ENCODE measurements around the gene PUS1. TPM values are rescaled to one million over a fixed set of nuclear protein-coding genes. Genes with fewer than 3 reads are reported as not detected.

Gene PUS1
- total and polyA plus RNA-seq, 2 experiments from 2014 or later = 10.2 to 10.7 TPM

DNA sequence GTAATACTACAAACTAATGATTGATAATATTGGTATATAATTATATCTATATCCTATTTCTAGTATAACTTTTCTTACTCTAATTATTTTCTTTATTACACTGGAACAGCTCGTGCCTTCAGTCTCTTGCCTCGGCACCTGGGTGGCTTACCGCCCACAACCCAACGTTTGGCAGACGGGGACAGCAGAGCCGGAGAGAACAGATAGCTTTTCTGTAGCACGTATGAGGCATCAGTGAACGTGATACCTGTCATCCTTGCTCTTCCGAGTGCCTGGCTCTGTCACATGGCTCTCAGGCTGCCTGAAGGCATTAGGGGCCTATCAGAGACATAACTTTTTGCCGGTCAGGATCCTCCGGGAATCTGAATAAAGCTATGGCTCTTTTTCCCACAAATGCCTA is 5.5 kb downstream of the PUS1 start:
- H2AFZ ChIP-seq = no peak overlapping the region
- no peak for DNase-seq (ENCODE audit: low spot score)
- no peak overlapping the region for H3K27ac ChIP-seq
- no peaks in the 10 kb centered on the region for H3K36me3 ChIP-seq (replicated peaks; ENCODE audit: insufficient read depth, low read depth)
- peaks cover 14% of the 10 kb centered on the region for H3K79me2 ChIP-seq
- TF ChIP-seq, protein P1, sequence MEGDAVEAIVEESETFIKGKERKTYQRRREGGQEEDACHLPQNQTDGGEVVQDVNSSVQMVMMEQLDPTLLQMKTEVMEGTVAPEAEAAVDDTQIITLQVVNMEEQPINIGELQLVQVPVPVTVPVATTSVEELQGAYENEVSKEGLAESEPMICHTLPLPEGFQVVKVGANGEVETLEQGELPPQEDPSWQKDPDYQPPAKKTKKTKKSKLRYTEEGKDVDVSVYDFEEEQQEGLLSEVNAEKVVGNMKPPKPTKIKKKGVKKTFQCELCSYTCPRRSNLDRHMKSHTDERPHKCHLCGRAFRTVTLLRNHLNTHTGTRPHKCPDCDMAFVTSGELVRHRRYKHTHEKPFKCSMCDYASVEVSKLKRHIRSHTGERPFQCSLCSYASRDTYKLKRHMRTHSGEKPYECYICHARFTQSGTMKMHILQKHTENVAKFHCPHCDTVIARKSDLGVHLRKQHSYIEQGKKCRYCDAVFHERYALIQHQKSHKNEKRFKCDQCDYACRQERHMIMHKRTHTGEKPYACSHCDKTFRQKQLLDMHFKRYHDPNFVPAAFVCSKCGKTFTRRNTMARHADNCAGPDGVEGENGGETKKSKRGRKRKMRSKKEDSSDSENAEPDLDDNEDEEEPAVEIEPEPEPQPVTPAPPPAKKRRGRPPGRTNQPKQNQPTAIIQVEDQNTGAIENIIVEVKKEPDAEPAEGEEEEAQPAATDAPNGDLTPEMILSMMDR (IDR thresholded peaks at IDR 0.05; ENCODE audit: poor library complexity) = no peak
- no peak for TF ChIP-seq EZH2phosphoT487 (IDR thresholded peaks at IDR 0.05; ENCODE audit: low read depth, severe bottlenecking, unreplicated experiment)
- TF ChIP-seq EZH2 (IDR thresholded peaks at IDR 0.05; ENCODE audit: borderline replicate concordance) = no peak
- no peaks in the 10 kb centered on the region for H3K27me3 ChIP-seq
- no peak overlapping the region for H3K4me3 ChIP-seq
- 95% methylated on average over 11 of the region's 11 CpGs for WGBS (ENCODE audit: low lambda C conversion rate, missing lambda C conversion rate)
- H4K20me1 ChIP-seq (ENCODE audit: insufficient read depth, poor library complexity, severe bottlenecking) = no peaks in the 10 kb centered on the region
- no peaks in the 10 kb centered on the region for H3K4me1 ChIP-seq (ENCODE audit: insufficient read depth)
- H3K9me2 ChIP-seq (replicated peaks; ENCODE audit: insufficient read depth) = no peaks in the 10 kb centered on the region
- H3K4me2 ChIP-seq = no peak overlapping the region
- no peaks in the 10 kb centered on the region for H3K9me3 ChIP-seq (ENCODE audit: low read depth)

DNA sequence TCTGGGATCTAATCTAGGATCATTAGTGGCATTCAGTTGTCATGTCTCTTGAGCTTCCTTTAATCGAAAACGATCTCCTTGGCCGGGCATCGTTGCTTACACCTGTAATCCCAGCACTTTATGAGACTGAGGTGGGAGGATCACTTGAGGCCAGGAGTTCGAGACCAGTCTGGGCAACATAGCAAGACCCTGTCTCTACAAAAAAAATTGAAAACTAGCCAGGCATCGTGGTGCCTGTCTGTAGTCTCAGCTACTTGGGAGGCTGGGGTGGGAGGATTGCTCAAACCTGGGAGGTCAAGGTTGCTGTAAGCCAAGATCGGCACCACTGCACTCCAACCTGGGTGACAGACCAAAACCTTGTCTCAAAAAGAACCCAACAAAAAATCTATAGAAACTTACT is 9.0 kb downstream of the PUS1 start:
- H3K9me2 ChIP-seq (replicated peaks; ENCODE audit: insufficient read depth) = no peaks in the 10 kb centered on the region
- H3K27ac ChIP-seq = no peak overlapping the region
- H3K9me3 ChIP-seq (ENCODE audit: low read depth) = no peaks in the 10 kb centered on the region
- no peak for DNase-seq (ENCODE audit: low spot score)
- H3K4me2 ChIP-seq = no peak overlapping the region
- no peak overlapping the region for H2AFZ ChIP-seq
- no peaks in the 10 kb centered on the region for H4K20me1 ChIP-seq (ENCODE audit: insufficient read depth, poor library complexity, severe bottlenecking)
- no peak overlapping the region for H3K4me3 ChIP-seq
- H3K27me3 ChIP-seq = no peaks in the 10 kb centered on the region
- no peak for TF ChIP-seq EZH2phosphoT487 (IDR thresholded peaks at IDR 0.05; ENCODE audit: low read depth, severe bottlenecking, unreplicated experiment)
- TF ChIP-seq EZH2 (IDR thresholded peaks at IDR 0.05; ENCODE audit: borderline replicate concordance) = no peak
- TF ChIP-seq, protein P1 (IDR thresholded peaks at IDR 0.05; ENCODE audit: poor library complexity) = no peak
- 82% methylated on average over 7 of the region's 7 CpGs for WGBS (ENCODE audit: low lambda C conversion rate, missing lambda C conversion rate)
- H3K79me2 ChIP-seq = no peaks in the 10 kb centered on the region
- no peaks in the 10 kb centered on the region for H3K36me3 ChIP-seq (replicated peaks; ENCODE audit: insufficient read depth, low read depth)
- no peaks in the 10 kb centered on the region for H3K4me1 ChIP-seq (ENCODE audit: insufficient read depth)

DNA sequence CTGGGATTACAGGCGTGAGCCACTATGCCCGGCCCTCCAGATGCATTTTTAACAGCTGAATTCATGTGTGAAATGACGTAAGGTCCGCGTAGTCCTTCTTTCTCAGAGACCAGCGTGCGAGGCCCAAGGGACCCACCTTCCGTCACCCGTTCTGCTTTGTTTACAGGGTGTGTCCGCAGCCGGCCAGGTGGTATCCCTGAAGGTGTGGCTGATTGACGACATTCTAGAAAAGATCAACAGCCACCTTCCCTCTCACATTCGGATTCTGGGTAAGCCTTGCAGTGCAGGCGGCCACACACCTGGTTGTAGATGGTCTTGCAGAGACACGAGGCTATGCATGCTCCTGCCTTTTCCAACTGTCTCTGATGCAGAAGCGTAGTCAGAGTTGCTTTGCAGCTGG is 9.9 kb downstream of the PUS1 start:
- H3K4me3 ChIP-seq = no peak overlapping the region
- TF ChIP-seq EZH2 (IDR thresholded peaks at IDR 0.05; ENCODE audit: borderline replicate concordance) = no peak
- TF ChIP-seq EZH2phosphoT487 (IDR thresholded peaks at IDR 0.05; ENCODE audit: low read depth, severe bottlenecking, unreplicated experiment) = no peak
- TF ChIP-seq, protein P1 (IDR thresholded peaks at IDR 0.05; ENCODE audit: poor library complexity) = no peak
- H2AFZ ChIP-seq = no peak overlapping the region
- no peaks in the 10 kb centered on the region for H3K9me2 ChIP-seq (replicated peaks; ENCODE audit: insufficient read depth)
- H3K27me3 ChIP-seq = no peaks in the 10 kb centered on the region
- DNase-seq (ENCODE audit: low spot score) = no peak
- no peak overlapping the region for H3K27ac ChIP-seq
- no peaks in the 10 kb centered on the region for H3K36me3 ChIP-seq (replicated peaks; ENCODE audit: insufficient read depth, low read depth)
- WGBS (ENCODE audit: low lambda C conversion rate, missing lambda C conversion rate) = 80% methylated on average over 16 of the region's 16 CpGs
- H3K79me2 ChIP-seq = no peaks in the 10 kb centered on the region
- no peak overlapping the region for H3K4me2 ChIP-seq
- no peaks in the 10 kb centered on the region for H4K20me1 ChIP-seq (ENCODE audit: insufficient read depth, poor library complexity, severe bottlenecking)
- H3K4me1 ChIP-seq (ENCODE audit: insufficient read depth) = no peaks in the 10 kb centered on the region
- H3K9me3 ChIP-seq (ENCODE audit: low read depth) = no peaks in the 10 kb centered on the region

DNA sequence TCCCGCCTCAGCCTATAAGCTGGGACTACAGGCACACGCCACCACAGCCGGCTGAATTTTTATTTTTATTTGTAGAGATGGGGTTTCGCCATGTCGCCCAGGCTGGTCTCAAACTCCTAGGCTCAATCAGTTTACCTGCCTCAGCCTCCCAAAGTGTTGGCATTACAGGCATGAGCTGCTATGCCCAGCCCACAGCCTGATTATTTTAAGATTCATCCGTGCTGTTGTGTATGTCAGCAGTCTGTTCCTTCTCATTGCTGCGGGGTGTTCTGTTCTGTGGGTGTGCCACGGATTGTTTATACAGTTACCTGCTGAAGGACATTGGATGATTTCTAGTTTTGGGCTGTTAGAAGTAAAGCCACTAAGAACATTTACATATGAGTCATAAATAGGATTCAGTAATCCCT is 11.1 kb downstream of the PUS1 start:
- H3K4me2 ChIP-seq = no peak overlapping the region
- no peaks in the 10 kb centered on the region for H3K79me2 ChIP-seq
- H3K4me1 ChIP-seq (ENCODE audit: insufficient read depth) = no peaks in the 10 kb centered on the region
- no peak overlapping the region for H3K4me3 ChIP-seq
- no peak overlapping the region for H2AFZ ChIP-seq
- no peak overlapping the region for H3K27ac ChIP-seq
- 94% methylated on average over 8 of the region's 8 CpGs for WGBS (ENCODE audit: low lambda C conversion rate, missing lambda C conversion rate)
- DNase-seq (ENCODE audit: low spot score) = no peak
- H3K9me2 ChIP-seq (replicated peaks; ENCODE audit: insufficient read depth) = no peaks in the 10 kb centered on the region
- H3K36me3 ChIP-seq (replicated peaks; ENCODE audit: insufficient read depth, low read depth) = no peaks in the 10 kb centered on the region
- no peaks in the 10 kb centered on the region for H4K20me1 ChIP-seq (ENCODE audit: insufficient read depth, poor library complexity, severe bottlenecking)
- TF ChIP-seq EZH2phosphoT487 (IDR thresholded peaks at IDR 0.05; ENCODE audit: low read depth, severe bottlenecking, unreplicated experiment) (no peak), EZH2 (IDR thresholded peaks at IDR 0.05; ENCODE audit: borderline replicate concordance) (no peak)
- TF ChIP-seq, protein P1 (IDR thresholded peaks at IDR 0.05; ENCODE audit: poor library complexity) = no peak
- H3K27me3 ChIP-seq = no peaks in the 10 kb centered on the region
- no peaks in the 10 kb centered on the region for H3K9me3 ChIP-seq (ENCODE audit: low read depth)

Measured in hepatocyte (in vitro differentiated cells).